Left hindlimb (tissue), 1 donor: Measurements from ENCODE around the gene PPP1R7.
"Not testable (repeated sequence)": the region's sequence is repeated elsewhere in the genome, so short reads cannot be mapped to it uniquely, and the experiment has no call there.

Source experiments
- DNase-seq: peaks from one replicate; pipeline ENCODE4 v3.0.0-alpha.2; 2018

Gene PPP1R7

DNA sequence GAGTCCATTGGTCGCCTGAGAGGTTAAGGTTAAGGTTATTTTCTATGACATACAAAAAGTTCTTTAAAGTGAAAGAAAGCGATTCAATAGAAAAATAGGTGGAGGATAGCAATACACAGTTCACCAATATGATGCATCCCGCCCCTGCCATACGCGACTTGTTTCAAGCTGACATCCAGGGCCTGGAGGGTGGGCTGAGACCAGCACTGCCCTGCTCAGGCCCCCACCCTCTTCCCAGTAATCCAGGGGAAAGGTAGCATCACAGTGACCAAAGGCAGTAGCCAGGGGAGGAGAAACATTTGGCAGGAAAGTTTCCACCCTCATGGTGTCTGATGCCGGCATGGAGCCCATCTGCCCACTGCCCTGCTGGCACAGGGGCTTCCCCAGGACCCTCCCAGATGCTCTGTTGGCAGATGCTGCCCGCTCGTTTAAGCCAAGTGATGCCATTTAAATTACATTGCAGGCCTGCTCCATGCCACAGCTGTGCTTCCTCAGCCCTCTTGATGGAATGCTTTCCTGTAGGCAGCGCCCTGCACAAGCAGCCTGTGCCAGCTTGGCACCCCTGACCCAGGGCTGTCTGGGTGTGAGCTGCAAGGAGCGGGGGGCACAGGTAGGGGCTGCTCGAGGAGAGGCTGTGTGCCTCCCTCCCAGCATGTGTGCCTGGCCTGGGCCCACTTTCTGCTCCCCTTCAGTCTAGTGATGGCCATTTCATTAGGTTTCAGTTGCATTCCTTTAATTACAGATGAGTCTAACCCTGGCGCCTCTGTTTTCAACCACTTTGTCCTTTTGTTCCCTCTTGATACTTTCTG, 27.5 kb downstream of the PPP1R7 start:
- peak; percentile 52 for DNase-seq

DNA sequence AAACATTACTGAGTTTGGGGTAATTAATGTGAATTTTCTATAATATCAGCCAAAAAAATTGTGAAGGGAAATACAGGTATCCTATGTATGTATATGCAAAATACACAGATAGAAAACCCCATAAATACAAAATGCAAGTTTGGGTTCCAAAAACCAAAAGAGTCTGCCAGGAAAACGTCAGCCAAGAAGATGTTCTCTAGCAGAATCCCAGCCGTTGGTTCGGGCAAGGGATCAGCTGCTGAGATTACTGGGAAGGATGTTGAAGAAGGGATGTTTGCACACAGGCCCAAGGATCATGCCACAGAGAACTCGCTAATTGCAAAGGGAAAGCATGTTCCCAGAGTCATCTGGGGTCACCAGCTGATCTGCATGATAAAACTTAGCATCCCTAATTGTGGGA, 28.7 kb downstream of the PPP1R7 start:
- DNase-seq = no peak

DNA sequence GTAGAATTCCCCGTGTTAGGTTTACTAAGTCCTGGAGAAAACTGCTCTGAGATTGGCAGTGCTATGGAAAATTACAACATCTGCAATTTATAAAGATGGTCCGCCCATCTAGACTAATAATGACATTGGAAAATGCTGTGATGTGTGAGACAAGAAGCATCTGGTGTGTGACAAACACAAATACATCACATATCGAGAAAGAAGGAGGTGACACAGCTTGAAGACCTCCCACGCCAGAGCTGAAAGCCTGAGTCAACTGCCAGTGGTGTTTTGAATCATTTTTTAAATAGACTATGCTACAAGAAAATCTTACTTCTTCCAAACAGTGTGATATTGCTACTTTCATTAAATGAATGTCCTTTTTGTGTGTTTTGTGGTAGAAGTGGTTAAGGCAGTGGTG, 29.6 kb downstream of the PPP1R7 start:
- DNase-seq = no peak

DNA sequence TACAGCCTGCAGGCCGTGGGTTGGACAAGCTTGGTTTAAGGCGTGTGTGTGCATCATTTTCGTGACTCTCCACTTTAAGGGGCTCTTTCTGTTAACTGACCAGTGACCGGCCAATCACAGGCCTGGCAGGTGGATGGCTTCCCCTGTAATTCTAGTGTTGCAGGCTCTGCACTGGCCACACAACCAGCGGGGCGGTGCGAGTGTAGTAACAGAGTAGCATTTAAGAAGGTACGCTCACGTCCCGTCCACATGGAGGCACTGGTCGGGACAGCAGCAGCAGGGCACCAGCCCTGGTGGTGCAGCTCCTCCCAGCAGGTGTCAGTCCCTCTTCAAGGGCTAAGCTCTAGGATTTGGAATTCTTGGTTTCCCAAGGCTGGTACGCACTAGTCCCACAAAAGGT, 30.2 kb downstream of the PPP1R7 start:
- no peak for DNase-seq

DNA sequence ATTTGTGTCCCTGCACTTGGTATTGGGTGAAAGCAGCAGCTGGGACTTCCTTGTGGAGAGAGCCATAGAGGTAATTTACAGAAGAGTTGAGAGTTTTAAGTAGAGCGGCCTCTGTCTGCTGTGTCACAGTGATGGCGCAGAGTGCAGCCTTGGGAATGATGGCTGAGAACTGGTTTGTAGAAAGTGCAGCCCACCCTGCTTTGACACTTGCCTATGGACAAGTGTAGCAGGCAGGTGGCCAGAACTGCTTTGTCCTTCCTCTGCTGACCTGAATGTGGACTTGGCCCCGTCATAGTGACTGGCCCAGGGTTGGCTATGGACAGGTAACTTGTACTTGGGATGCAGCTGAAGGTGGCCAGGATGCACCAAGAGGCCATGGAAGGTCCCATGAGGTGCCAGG, 31.9 kb downstream of the PPP1R7 start:
- no peak for DNase-seq

DNA sequence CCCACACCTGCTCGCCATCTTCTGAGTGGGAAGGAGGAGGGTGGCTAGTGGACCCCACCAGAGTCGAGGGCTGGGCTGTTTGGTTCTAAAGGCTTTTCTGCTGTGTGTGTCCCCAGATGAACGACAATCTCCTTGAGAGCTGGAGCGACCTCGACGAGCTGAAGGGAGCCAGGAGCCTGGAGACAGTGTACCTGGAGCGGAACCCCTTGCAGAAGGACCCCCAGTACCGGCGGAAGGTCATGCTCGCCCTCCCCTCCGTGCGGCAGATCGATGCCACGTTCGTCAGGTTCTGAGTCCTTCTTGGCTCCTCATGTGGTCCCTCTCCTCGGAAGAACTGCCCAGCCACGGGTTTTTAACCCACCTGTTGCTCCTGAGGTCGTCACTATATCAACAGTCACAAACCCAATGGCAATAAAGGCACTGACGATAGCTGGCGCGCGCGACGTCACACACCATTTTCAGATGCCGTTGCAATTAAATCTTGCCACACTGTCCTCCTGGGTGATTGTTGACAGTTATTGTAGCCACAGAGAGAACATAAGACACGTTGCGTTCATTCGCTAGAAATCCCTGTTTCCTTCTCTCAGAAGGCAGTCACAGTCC, 32.4 kb downstream of the PPP1R7 start:
- no peak for DNase-seq

DNA sequence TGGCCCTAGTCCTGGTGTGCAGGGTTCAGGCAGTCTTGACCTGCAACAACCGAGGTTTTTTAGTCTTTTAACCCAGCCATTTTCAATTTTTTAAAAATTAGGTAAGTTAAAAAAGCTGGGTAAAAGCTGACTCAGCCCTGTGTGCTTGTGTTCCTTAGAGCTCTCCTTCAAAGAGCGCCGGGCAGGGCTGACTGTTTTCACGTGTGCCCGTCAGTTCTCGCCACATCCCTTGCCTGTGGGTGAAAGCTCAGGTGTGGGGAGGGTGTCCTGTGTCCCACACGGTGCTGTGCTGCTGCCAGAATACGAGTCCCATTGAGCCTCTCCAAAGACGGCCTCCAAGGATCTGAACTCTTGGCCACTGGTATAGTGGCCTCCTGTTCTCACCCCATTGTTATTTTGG, 33.0 kb downstream of the PPP1R7 start:
- no peak for DNase-seq

DNA sequence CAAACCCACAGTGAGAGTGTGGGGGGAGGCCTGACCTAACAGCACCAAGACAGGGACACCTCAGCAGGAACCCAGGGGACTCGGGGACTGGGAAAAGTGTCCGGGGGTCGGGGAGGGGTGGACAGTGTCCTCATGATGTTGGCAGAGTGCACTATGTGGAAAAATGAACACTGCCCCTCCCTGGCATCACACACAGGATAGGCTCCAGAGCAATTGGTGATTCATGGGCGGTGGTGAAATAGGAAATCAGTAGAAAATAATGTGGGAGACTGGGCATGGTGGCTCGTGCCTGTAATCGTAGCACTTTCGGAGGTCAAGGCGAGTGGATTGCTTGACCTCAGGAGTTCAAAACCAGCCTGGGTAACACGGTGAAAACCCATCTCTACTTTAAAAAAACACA, 34.6 kb downstream of the PPP1R7 start:
- no peak for DNase-seq

DNA sequence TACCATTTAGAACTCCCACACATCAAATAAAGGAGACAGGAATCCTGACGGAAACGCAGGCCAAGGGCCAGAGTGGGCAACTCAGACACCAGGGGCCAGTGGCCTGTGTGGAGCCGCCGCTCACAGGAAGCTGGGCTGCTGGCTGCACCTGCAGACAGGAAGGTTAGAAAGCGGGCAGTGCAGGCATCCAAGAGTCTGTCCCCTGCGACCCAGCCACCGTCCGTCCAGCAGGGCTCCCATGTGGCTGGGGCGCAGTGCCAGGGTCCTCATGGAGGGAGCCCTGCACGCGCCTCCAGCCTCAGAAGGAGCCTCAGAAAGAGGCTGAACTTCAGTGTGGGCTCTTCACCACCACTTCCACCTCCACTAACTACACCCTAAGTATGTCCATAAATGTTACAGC, 35.7 kb downstream of the PPP1R7 start:
- DNase-seq = no peak

DNA sequence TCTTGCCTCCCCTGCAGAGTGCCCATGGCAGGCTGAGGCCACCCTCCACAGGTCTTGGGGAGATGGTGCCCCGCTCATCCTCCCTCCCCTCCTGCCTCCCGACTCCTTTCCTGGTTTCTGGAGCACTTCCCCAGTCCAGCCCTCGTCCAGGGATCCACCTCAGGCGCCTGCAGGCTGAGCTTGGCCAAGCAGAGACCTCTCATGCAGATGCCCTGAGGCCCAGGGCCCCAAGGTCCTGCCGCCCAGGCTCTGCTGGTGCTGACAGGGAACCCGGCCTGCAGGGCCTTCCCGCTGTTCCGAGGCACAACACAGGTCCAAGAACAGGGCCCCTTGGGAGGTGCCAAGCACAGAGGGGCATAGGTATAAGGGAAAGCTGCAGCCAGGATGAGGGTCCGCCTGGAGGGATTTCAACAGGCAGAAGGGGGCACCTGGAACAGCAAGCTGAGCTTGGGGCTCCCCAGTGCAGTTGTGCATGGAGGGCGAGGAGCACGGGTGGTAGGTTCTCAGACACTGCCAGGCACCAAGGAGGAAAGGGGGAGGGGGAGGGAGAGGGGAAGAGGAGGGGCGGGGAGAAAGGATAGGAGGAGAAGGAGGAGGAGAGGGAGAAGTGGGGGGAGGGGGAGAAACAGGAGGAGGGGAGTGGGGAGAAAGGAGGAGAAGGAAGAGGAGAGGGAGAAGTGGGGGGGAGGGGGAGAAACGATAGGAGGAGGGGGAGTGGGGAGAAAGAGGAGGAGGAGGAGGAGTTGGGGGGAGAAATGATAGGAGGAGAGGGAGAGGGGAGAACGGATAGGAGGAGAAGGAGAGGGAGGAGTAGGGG, 37.0 kb downstream of the PPP1R7 start:
- no peak for DNase-seq

DNA sequence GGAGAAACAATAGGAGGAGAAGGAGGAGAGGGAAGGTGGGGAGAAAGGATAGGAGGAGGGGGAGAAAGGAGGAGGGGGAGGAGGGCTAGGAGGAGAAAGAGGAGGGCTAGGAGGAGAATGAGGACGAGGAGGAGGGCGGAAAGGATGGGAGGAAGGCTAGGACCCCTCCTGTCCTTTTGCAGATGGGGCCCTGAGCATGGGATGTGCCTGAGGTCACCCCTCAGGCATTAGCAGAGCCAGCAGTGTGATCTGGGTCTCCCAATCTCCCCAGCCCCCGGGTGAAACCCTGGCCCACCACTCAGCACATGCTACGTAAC, 37.6 kb downstream of the PPP1R7 start:
- no peak for DNase-seq

DNA sequence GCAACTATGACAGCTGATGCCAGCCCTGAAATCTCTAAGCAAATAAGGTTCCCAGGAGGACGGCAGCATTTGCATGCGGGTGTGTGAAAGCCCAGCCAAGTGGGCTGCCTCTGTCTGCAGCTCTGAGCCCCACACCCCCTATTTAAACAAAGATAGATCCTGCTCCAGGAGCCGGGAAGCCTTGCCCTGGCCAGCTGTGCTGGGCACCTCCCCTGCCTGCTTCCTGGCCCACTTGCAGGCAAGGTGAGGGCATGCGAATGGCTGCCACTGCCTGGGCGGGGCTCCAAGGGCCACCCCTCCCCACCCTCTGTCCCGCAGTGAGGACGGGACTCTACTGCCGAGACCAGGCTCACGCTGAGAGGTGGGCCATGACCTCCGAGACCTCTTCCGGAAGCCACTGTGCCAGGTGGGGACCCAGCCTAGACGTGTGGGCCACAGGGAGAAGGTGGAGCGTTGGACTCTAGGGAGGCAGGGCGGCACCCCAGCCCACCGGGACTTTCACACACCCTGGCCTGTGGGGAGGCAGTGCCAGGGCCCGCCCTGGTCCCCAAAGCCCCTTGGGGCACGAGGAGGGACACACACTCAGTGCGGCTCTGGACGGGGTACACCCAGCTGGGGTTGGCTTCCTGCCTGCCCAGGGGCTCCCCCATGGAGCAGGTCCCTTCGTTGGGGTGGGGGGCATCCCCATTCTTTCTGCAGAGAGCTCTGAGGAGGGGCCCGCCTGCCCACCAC, 38.3 kb downstream of the PPP1R7 start, which contains the start of gene ANO7:
Gene ANO7, plus strand, starts transcription at position 317 of the 732 bp plus-strand sequence. CDS start 1,387 bp downstream, outside the sequence.
- no peak for DNase-seq

DNA sequence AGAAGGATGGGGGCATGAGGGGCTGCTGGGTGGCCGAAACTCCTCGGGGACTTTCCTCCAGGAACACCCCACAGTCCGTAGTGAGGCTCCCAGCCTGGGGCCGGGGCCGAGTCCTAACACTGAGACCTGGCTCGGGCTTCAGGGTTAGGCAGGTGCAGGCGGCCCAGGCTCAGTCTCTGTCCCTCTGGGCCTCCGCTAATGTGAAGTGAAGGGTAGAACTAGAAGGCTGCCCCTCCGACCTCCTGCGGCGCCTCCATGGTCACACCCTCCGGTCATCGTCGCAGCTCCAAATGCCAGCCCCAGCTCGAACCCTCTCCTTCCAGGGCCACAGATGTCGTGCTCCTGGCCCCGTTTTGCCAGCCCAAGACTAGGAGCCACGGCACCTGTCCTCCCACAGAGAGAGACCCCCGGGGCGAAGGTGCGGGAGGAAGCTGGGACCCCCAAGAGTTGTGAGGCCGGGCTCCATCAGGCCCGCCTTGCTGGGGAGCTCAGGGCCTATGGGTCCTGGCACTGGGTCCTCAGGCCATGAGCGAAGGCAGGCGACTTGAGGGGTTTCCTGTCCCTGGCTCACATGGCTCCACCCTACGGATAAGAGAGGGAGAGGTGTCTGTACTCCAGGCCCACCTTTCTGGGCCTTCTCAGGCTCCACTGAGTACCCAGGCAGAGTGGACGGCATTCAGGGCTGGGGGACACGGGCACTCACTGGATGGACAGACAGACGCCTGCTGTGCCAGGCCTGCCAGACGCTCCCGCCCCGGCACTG, 39.0 kb downstream of the PPP1R7 start:
- DNase-seq = no peak

DNA sequence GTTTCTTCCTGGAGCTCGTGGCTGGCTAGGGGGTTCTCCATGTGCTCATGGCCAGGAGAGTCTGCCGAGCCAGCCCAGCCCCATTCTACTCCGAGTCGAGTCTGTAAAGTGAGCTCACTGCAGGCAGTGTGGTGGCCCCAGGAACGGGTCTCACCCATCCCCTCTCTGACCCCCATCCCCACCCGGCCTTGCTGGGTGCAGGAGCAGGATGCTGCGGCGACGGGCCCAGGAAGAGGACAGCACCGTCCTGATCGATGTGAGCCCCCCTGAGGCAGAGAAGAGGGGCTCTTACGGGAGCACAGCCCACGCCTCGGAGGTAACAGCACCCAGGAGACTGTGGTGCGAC, 39.6 kb downstream of the PPP1R7 start:
- DNase-seq = no peak

DNA sequence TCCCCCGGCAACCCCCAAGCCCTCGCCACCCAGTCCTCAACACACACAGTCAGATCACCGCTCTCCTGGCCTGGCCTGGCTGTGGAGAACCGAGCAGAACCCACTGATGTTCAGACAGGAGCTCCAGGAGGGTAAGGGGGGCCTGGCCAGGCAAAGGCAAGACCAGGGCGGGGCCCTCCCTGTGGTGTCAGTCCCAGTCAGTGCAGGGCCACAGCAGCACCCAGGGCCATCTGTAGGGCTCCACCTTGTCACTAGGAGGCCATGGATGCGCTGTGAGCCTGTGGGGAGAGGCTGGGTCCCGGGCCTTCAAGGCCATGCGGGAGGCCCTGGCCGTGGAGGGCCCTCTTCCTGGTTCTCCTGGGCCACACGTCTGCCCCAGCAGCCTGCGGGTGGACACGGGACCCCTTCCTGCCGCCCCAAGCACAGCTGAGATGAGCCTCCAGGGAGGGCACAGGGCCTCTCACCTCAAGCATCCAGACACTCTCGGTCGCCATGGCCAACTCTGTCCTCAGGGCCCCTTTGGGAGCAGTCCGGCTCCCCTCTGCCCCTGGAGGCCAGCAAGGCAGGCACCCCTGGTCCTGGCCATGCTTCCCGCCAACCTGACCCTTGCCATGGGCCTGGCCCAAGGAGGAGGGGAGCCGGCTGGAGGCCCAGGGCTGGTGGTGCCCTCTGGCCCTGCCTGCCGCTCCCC, 40.2 kb downstream of the PPP1R7 start:
- no peak for DNase-seq

DNA sequence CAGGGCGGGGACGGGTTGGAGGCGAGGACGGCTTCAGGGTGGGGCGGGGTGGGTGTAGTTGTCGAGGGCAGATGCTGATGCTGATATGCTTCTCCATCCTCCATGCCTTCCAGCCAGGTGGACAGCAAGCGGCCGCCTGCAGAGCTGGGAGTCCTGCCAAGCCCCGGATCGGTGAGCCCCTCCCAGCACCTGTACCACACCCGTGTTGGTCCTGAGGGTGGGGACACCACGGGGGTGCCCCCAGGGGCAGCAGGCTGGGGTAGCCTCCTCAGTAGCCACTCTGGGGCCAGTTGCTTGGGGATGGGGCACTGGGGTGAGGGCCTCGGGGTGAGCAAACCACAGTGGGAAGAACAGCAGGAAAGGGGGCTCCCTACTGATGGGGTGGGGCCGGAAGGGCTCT, 40.8 kb downstream of the PPP1R7 start:
- no peak for DNase-seq

DNA sequence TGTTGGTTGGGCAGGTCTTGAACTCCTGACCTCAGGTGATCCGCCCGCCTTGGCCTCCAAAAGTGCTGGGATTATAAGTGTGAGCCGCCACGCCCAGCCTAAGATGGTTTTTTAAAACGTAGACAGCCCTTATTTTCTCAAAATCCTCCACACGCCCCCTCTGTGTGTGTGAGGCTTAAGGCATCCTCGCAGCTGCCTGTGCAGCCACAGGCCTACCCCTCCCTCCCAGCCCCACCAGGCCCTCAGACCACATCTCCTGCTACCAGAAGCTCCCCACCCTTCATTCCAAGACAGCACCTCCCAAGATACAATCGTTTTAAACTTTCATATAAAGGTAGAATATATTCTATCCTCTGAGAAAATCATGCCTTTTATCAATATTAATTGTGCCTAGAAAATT, 43.0 kb downstream of the PPP1R7 start:
- DNase-seq = no peak

DNA sequence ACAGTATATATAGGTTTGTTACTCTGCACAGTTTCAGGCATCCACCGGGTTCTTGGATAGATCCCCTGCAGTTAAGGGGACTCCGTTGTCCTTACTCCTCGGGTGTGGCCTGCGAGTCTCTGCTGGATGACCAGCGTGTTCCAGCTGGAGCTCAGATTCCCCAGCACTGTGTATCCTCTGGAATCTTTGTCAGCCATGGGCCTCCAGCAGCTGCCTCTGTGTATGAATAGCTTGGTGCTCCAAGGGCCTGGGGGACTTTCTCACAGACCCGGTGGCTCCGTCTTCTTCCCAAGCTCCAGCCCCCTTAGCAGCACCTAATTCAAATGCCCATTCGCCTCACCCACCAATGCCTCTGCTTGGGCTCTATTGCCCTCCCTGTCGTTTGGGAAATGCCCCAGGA, 44.5 kb downstream of the PPP1R7 start:
- DNase-seq = no peak

DNA sequence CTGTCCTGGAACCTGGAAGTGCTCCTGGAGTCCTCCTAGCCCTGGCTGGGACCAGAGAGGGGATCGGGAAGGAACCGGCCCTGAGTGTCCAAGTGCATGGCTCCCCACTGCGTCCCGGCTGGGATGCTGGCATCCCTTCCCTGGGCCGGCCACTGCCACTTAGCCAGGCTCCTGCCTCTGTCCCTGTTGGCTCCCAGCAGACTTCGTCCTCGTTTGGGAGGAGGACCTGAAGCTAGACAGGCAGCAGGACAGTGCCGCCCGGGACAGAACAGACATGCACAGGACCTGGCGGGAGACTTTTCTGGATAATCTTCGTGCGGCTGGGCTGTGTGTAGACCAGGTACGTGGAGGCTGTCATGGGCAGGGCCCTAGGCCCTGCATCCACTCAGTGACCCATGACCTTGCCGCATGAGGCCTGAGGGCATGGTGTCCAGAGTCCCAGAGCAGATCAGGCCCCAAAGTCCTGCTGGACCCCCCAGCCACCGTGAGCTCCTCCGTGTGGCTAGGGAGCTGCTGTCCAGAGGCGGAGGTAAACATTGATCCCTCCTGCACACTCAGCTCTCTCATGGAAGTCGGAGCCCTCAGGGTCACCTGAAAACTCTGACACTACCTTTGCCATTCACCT, 45.4 kb downstream of the PPP1R7 start:
- DNase-seq = no peak

DNA sequence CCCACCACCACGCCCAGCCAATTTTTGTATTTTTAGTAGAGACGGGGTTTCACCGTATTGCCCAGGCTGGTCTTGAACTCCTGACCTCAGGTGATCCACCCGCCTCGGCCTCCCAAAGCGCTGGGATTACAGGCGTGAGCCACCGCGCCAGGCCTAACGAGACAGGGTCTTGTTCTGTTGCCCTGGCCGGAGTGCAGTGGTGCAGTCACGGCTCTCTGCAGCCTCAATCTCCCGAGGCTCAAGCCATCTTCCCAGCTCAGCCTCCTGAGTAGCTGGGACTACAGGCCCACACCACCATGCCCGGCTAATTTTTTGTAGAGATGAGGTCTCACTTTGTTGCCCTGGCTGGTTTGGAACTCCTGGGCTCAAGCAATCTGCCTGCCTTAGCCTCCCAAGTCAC, 47.0 kb downstream of the PPP1R7 start:
- not testable (repeated sequence) for DNase-seq

DNA sequence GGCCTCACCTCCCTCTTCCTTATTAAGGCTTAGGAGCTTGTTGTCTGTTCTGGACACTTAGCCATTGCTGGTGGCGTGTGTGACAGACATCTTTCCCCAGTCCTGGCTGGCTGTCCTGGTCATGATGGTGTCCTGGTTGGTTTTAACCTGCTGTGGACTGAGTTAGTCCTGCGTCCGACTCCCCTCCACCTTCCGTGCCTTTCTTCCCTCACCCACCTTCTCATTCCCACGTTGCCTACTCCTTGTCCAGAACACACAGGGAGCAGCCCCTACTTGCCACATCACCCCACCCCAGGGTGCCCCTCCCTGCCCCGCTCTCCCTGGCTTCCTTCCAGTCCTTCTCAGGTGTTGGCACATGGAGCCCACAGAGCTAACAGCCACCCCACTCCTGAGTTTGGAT, 47.7 kb downstream of the PPP1R7 start:
- DNase-seq = no peak
